T1000 (cell line): Measurements from ENCODE around the gene GTPBP6.
"Not testable (repeated sequence)": the region's sequence is repeated elsewhere in the genome, so short reads cannot be mapped to it uniquely, and the experiment has no call there.

Experiments used
- DNase-seq: peaks from one replicate; lab custom pipeline; 2025; ENCODE audit warnings: mixed read lengths; lab: John Stamatoyannopoulos, UW

The GTPBP6 gene

GRCh38 chrX:292900-293897 lies 25.4 kb downstream of the GTPBP6 start:
- no peak for DNase-seq

- no peak for DNase-seq
Measured at GRCh38 chrX:291411-291901, 27.1 kb downstream of the GTPBP6 start.

GRCh38 chrX:290476-291166 lies 28.0 kb downstream of the GTPBP6 start:
- DNase-seq, result no peak

GRCh38 chrX:288561-288991 lies 30.0 kb downstream of the GTPBP6 start:
- DNase-seq, result no peak

GRCh38 chrX:287670-288069 lies 30.9 kb downstream of the GTPBP6 start:
- no peak for DNase-seq

GRCh38 chrX:285076-285677 lies 33.4 kb downstream of the GTPBP6 start:
- no peak for DNase-seq

- no peak for DNase-seq
Measured at GRCh38 chrX:283115-283845, 35.3 kb downstream of the GTPBP6 start.

- not testable (repeated sequence) for DNase-seq
Measured at GRCh38 chrX:282000-282681, 36.5 kb downstream of the GTPBP6 start.

- no peak for DNase-seq
Measured at GRCh38 chrX:281166-281999, 37.2 kb downstream of the GTPBP6 start, which contains the start of gene PLCXD1. Gene PLCXD1, plus strand, starts transcription at chrX:281381. Its CDS starts 2,807 bp downstream, at chrX:284188.

GRCh38 chrX:280722-281121 lies 37.9 kb downstream of the GTPBP6 start:
- not testable (repeated sequence) for DNase-seq

- not testable (repeated sequence) for DNase-seq
Measured at GRCh38 chrX:279757-280604, 38.6 kb downstream of the GTPBP6 start.

- no peak for DNase-seq
Measured at GRCh38 chrX:276581-277201, 41.9 kb downstream of the GTPBP6 start.

GRCh38 chrX:275967-276580 lies 42.5 kb downstream of the GTPBP6 start:
- no peak for DNase-seq

- DNase-seq, result no peak
Measured at GRCh38 chrX:275476-275966, 43.1 kb downstream of the GTPBP6 start.

- no peak for DNase-seq
Measured at GRCh38 chrX:274904-275475, 43.6 kb downstream of the GTPBP6 start.

GRCh38 chrX:270848-271367 lies 47.7 kb downstream of the GTPBP6 start:
- no peak for DNase-seq

GRCh38 chrX:267771-268261 lies 50.8 kb downstream of the GTPBP6 start:
- DNase-seq, result no peak
